ENCODE measurements around the gene RAE1.

The RAE1 gene

GRCh38 chr20:57428324-57429158 lies 77.5 kb downstream of the RAE1 start:
- Histone ChIP-seq H3K9ac (ENCODE audit: low read depth, low read length, poor library complexity, severe bottlenecking) (no peak overlapping the region), H3K79me2 (ENCODE audit: insufficient read depth, low read length) (no peaks in the 10 kb centered on the region), H3K4me1 (ENCODE audit: insufficient read depth, low read length, poor library complexity, severe bottlenecking) (peaks cover 35% of the 10 kb centered on the region), H3K4me2 (ENCODE audit: low read depth, low read length, poor library complexity, severe bottlenecking) (no peak overlapping the region), H3K27me3 (ENCODE audit: insufficient read depth, low read length, poor library complexity, severe bottlenecking) (no peaks in the 10 kb centered on the region), H3K4me3 (ENCODE audit: low read length, poor library complexity, severe bottlenecking) (no peak overlapping the region), H2AFZ (ENCODE audit: low read length) (no peak overlapping the region), H3K9me3 (ENCODE audit: insufficient read depth, low read depth, low read length) (no peaks in the 10 kb centered on the region), H3F3A (ENCODE audit: low read depth) (peaks cover 7% of the 10 kb centered on the region; the same call in 1 of the 2 replicates), H3K9me2 (replicated peaks; ENCODE audit: low read depth, low read length) (no peaks in the 10 kb centered on the region), H4K20me1 (ENCODE audit: insufficient read depth, low read length, poor library complexity, severe bottlenecking) (no peaks in the 10 kb centered on the region), H3K36me3 (ENCODE audit: insufficient read depth, low read length) (no peaks in the 10 kb centered on the region)
- TF ChIP-seq, protein P1, sequence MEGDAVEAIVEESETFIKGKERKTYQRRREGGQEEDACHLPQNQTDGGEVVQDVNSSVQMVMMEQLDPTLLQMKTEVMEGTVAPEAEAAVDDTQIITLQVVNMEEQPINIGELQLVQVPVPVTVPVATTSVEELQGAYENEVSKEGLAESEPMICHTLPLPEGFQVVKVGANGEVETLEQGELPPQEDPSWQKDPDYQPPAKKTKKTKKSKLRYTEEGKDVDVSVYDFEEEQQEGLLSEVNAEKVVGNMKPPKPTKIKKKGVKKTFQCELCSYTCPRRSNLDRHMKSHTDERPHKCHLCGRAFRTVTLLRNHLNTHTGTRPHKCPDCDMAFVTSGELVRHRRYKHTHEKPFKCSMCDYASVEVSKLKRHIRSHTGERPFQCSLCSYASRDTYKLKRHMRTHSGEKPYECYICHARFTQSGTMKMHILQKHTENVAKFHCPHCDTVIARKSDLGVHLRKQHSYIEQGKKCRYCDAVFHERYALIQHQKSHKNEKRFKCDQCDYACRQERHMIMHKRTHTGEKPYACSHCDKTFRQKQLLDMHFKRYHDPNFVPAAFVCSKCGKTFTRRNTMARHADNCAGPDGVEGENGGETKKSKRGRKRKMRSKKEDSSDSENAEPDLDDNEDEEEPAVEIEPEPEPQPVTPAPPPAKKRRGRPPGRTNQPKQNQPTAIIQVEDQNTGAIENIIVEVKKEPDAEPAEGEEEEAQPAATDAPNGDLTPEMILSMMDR (conservative IDR thresholded peaks at IDR 0.05; ENCODE audit: low read length) = no peak
- TF ChIP-seq EZH2phosphoT487 (IDR thresholded peaks at IDR 0.05; ENCODE audit: borderline replicate concordance) = no peak
